SK-N-DZ (cell line): ENCODE results near the gene CPT1A.
A peak's percentile ranks its signal among the peaks of the same experiment; 100 is the strongest.

Experiments
- DNase-seq: peaks from one replicate; pipeline ENCODE4 v3.0.0-alpha.2; 2015; ENCODE audit warnings: low spot score

CPT1A gene

GRCh38 chr11:68759991-68760390 is 81.7 kb downstream of the CPT1A start:
- DNase-seq = no peak

- no peak for DNase-seq
These were observed 84.0 kb downstream of the CPT1A start for GRCh38 chr11:68757711-68758110.

- no peak for DNase-seq
These were observed 85.4 kb downstream of the CPT1A start for GRCh38 chr11:68756171-68756766.

GRCh38 chr11:68753300-68753699 is 88.4 kb downstream of the CPT1A start:
- no peak for DNase-seq

GRCh38 chr11:68751331-68751856 is 90.3 kb downstream of the CPT1A start, which contains the start of gene TESMIN:
Gene TESMIN (minus strand): TSS chr11:68751520. CDS start chr11:68750660, 860 bp downstream.
- no peak for DNase-seq

GRCh38 chr11:68751004-68751325 is 90.8 kb downstream of the CPT1A start:
- DNase-seq = no peak

- no peak for DNase-seq
These were observed 91.3 kb downstream of the CPT1A start for GRCh38 chr11:68750195-68751003.

GRCh38 chr11:68749229-68750123 is 92.2 kb downstream of the CPT1A start:
- DNase-seq = no peak

- no peak for DNase-seq
These were observed 93.7 kb downstream of the CPT1A start for GRCh38 chr11:68748061-68748460.

- no peak for DNase-seq
These were observed 98.2 kb downstream of the CPT1A start for GRCh38 chr11:68743539-68743938.

GRCh38 chr11:68741463-68741862 is 100.3 kb downstream of the CPT1A start:
- DNase-seq = peak; percentile 35

- DNase-seq = no peak
These were observed 106.1 kb downstream of the CPT1A start for GRCh38 chr11:68735646-68736045.

- DNase-seq = no peak
These were observed 106.6 kb downstream of the CPT1A start for GRCh38 chr11:68735125-68735524.

- DNase-seq = no peak
These were observed 107.6 kb downstream of the CPT1A start for GRCh38 chr11:68734111-68734510.

GRCh38 chr11:68727783-68728182 is 113.9 kb downstream of the CPT1A start:
- DNase-seq = no peak

GRCh38 chr11:68724293-68724692 is 117.4 kb downstream of the CPT1A start:
- no peak for DNase-seq

- DNase-seq = no peak
These were observed 119.6 kb downstream of the CPT1A start for GRCh38 chr11:68722143-68722542.

- DNase-seq = no peak
These were observed 120.6 kb downstream of the CPT1A start for GRCh38 chr11:68721075-68721474.

- DNase-seq = no peak
These were observed 126.1 kb downstream of the CPT1A start for GRCh38 chr11:68715456-68716122.

- no peak for DNase-seq
These were observed 127.5 kb downstream of the CPT1A start for GRCh38 chr11:68714060-68714856.

GRCh38 chr11:68711114-68711513 is 130.6 kb downstream of the CPT1A start:
- no peak for DNase-seq
